Stimulated activated naive B cell treated with anti-CD40 and anti-IgM and Interleukin-4, amounts not matched to agents 10 μg/mL and 1 μg/mL and 100 μg/mL, for 72 hours (primary cell): Measurements from ENCODE around the gene CYP2R1.
"Not testable (repeated sequence)": the region's sequence is repeated elsewhere in the genome, so short reads cannot be mapped to it uniquely, and the experiment has no call there.

ENCODE experiments used
- ATAC-seq, 2 donors: fragments of 150-1000 bp; cut with Tn5 transposase; replicated peaks; 2 replicates each; pipeline ENCODE4 v1.10.0; 2021; ENCODE audit warnings: moderate library complexity in 1 of 2
- DNase-seq: peaks from one replicate; pipeline ENCODE4 v3.0.0; 2021
- H3K27ac Mint-ChIP-seq: one replicate; pipeline ENCODE4 v1.8.0; 2022; ENCODE audit warnings: mild to moderate bottlenecking, mixed read lengths
- H3K27me3 Mint-ChIP-seq, 2 donors: one replicate each; pipeline ENCODE4 v1.8.0; 2022; ENCODE audit warnings: mixed read lengths in 2 of 2
- H3K36me3 Mint-ChIP-seq, 2 donors: one replicate each; pipeline ENCODE4 v1.8.0; 2022; ENCODE audit warnings: mixed read lengths in 2 of 2, mild to moderate bottlenecking in 1 of 2
- H3K4me1 Mint-ChIP-seq, 2 donors: one replicate each; pipeline ENCODE4 v1.8.0; 2022; ENCODE audit warnings: mixed read lengths in 2 of 2, mild to moderate bottlenecking in 1 of 2
- H3K4me3 Mint-ChIP-seq, 2 donors: one replicate each; pipeline ENCODE4 v1.8.0; 2022; ENCODE audit warnings: mild to moderate bottlenecking in 2 of 2, mixed read lengths in 2 of 2, moderate library complexity in 1 of 2
- H3K9me3 Mint-ChIP-seq, 2 donors: one replicate each; pipeline ENCODE4 v1.8.0; 2022; ENCODE audit warnings: mixed read lengths in 2 of 2, mild to moderate bottlenecking in 1 of 2

The CYP2R1 gene

GRCh38 chr11:14905104-14906033 lies 13.3 kb upstream of the CYP2R1 start:
- Mint-ChIP-seq H3K36me3 (no peaks in the 10 kb centered on the region), H3K27ac (peak overlapping the region; percentile 93), H3K9me3 (no peaks in the 10 kb centered on the region), H3K4me1 (peaks cover 28 to 40% of the 10 kb centered on the region in 2 donors), H3K4me3 (peak overlapping the region; percentile 84 to 90), H3K27me3 (peaks cover 0 to 9% of the 10 kb centered on the region in 2 donors)
- ATAC-seq (peak; percentile 75 to 82), DNase-seq (peak; percentile 81)

- DNase-seq (peak; percentile 55), ATAC-seq (peak; percentile 38 to 39)
- Mint-ChIP-seq H3K9me3 (no peaks in the 10 kb centered on the region), H3K36me3 (no peaks in the 10 kb centered on the region), H3K4me3 (peak overlapping the region; percentile 84 to 90), H3K4me1 (peaks cover 28 to 40% of the 10 kb centered on the region in 2 donors), H3K27me3 (peaks cover 0 to 9% of the 10 kb centered on the region in 2 donors), H3K27ac (peak overlapping the region; percentile 93)
These were observed 12.7 kb upstream of the CYP2R1 start for GRCh38 chr11:14904745-14905103.

- no peak for DNase-seq
These were observed 10.8 kb upstream of the CYP2R1 start for GRCh38 chr11:14902650-14903350.

GRCh38 chr11:14898906-14899305 lies 6.9 kb upstream of the CYP2R1 start:
- DNase-seq (no peak), ATAC-seq (no peak)
- Mint-ChIP-seq H3K27me3 (peaks cover 0 to 11% of the 10 kb centered on the region in 2 donors), H3K4me1 (peaks cover 2 to 5% of the 10 kb centered on the region in 2 donors), H3K4me3 (no peak overlapping the region), H3K36me3 (no peaks in the 10 kb centered on the region), H3K27ac (no peak overlapping the region), H3K9me3 (no peaks in the 10 kb centered on the region)

More at GRCh38 chr11:14902650-14903350, 10.8 kb upstream of the CYP2R1 start:
- Mint-ChIP-seq H3K27me3 (peaks cover 0 to 7% of the 10 kb centered on the region in 2 donors), H3K4me3 (no peak overlapping the region), H3K4me1 (peaks cover 26 to 33% of the 10 kb centered on the region in 2 donors), H3K27ac (no peak overlapping the region), H3K9me3 (no peaks in the 10 kb centered on the region), H3K36me3 (no peaks in the 10 kb centered on the region)
- no peak for ATAC-seq

- Mint-ChIP-seq H3K4me1 (peaks cover 2 to 5% of the 10 kb centered on the region in 2 donors), H3K27ac (no peak overlapping the region), H3K4me3 (no peak overlapping the region), H3K36me3 (no peaks in the 10 kb centered on the region), H3K27me3 (peaks cover 0 to 11% of the 10 kb centered on the region in 2 donors), H3K9me3 (no peaks in the 10 kb centered on the region)
- ATAC-seq (no peak), DNase-seq (no peak)
These were observed 6.3 kb upstream of the CYP2R1 start for GRCh38 chr11:14898355-14898754.

GRCh38 chr11:14894657-14895598 lies 2.9 kb upstream of the CYP2R1 start:
- ATAC-seq (no peak), DNase-seq (no peak)
- H3K4me3 Mint-ChIP-seq = no peak overlapping the region
- H3K27ac Mint-ChIP-seq = no peak overlapping the region
- H3K4me1 Mint-ChIP-seq = peaks cover 12 to 20% of the 10 kb centered on the region in 2 donors
- H3K27me3 Mint-ChIP-seq = peaks cover 0 to 6% of the 10 kb centered on the region in 2 donors
- no peaks in the 10 kb centered on the region for H3K9me3 Mint-ChIP-seq
- peaks cover 2 to 5% of the 10 kb centered on the region in 2 donors for H3K36me3 Mint-ChIP-seq

- no peak for ATAC-seq
- Mint-ChIP-seq H3K27ac (no peak overlapping the region), H3K27me3 (peaks cover 0 to 6% of the 10 kb centered on the region in 2 donors), H3K36me3 (peaks cover 4 to 9% of the 10 kb centered on the region in 2 donors), H3K4me1 (peaks cover 20 to 40% of the 10 kb centered on the region in 2 donors), H3K9me3 (no peaks in the 10 kb centered on the region), H3K4me3 (peak overlapping the region; percentile 94 to 95)
- DNase-seq = no peak
These were observed 546 bp upstream of the CYP2R1 start for GRCh38 chr11:14892577-14892976.

GRCh38 chr11:14891143-14892035 lies 642 bp downstream of the CYP2R1 start:
- peak; percentile 88 for DNase-seq
- peak overlapping the region; percentile 94 to 95 for H3K4me3 Mint-ChIP-seq
- peaks cover 4 to 10% of the 10 kb centered on the region in 2 donors for H3K36me3 Mint-ChIP-seq
- H3K4me1 Mint-ChIP-seq = peaks cover 25 to 50% of the 10 kb centered on the region in 2 donors
- H3K27me3 Mint-ChIP-seq = peaks cover 0 to 6% of the 10 kb centered on the region in 2 donors
- peak; percentile 68 to 78 for ATAC-seq
- H3K27ac Mint-ChIP-seq = peak overlapping the region; percentile 99
- H3K9me3 Mint-ChIP-seq = no peaks in the 10 kb centered on the region

- Mint-ChIP-seq H3K27ac (no peak overlapping the region), H3K36me3 (peaks cover 10 to 21% of the 10 kb centered on the region in 2 donors), H3K9me3 (peaks cover 0 to 1% of the 10 kb centered on the region in 2 donors), H3K4me3 (no peak overlapping the region), H3K27me3 (no peaks in the 10 kb centered on the region), H3K4me1 (peaks cover 35 to 55% of the 10 kb centered on the region in 2 donors)
- DNase-seq (no peak), ATAC-seq (no peak)
These were observed 5.5 kb downstream of the CYP2R1 start for GRCh38 chr11:14886513-14886912.

- Mint-ChIP-seq H3K4me3 (no peak overlapping the region), H3K36me3 (peaks cover 8 to 16% of the 10 kb centered on the region in 2 donors), H3K27me3 (no peaks in the 10 kb centered on the region), H3K27ac (no peak overlapping the region), H3K4me1 (peaks cover 25 to 47% of the 10 kb centered on the region in 2 donors), H3K9me3 (peaks cover 0 to 1% of the 10 kb centered on the region in 2 donors)
- ATAC-seq (no peak), DNase-seq (no peak)
These were observed 7.3 kb downstream of the CYP2R1 start for GRCh38 chr11:14884667-14885273.

- not testable (repeated sequence) for DNase-seq, H3K27ac Mint-ChIP-seq, H3K27me3 Mint-ChIP-seq, H3K9me3 Mint-ChIP-seq, ATAC-seq, H3K4me3 Mint-ChIP-seq
- Mint-ChIP-seq H3K36me3 (peaks cover 8 to 16% of the 10 kb centered on the region in 2 donors), H3K4me1 (peaks cover 23 to 38% of the 10 kb centered on the region in 2 donors)
These were observed 8.3 kb downstream of the CYP2R1 start for GRCh38 chr11:14883683-14884082.

GRCh38 chr11:14882196-14882595 lies 9.8 kb downstream of the CYP2R1 start:
- Mint-ChIP-seq H3K27me3 (no peaks in the 10 kb centered on the region), H3K4me1 (peaks cover 18 to 39% of the 10 kb centered on the region in 2 donors), H3K36me3 (peaks cover 9 to 24% of the 10 kb centered on the region in 2 donors), H3K4me3 (no peak overlapping the region), H3K27ac (no peak overlapping the region), H3K9me3 (peaks cover 0 to 1% of the 10 kb centered on the region in 2 donors)
- DNase-seq (no peak), ATAC-seq (peak; percentile 65 to 67)
